ENCODE measurements around the gene SERPINF2.
"Not testable (repeated sequence)": the region's sequence is repeated elsewhere in the genome, so short reads cannot be mapped to it uniquely, and the experiment has no call there.

SERPINF2 gene

DNA sequence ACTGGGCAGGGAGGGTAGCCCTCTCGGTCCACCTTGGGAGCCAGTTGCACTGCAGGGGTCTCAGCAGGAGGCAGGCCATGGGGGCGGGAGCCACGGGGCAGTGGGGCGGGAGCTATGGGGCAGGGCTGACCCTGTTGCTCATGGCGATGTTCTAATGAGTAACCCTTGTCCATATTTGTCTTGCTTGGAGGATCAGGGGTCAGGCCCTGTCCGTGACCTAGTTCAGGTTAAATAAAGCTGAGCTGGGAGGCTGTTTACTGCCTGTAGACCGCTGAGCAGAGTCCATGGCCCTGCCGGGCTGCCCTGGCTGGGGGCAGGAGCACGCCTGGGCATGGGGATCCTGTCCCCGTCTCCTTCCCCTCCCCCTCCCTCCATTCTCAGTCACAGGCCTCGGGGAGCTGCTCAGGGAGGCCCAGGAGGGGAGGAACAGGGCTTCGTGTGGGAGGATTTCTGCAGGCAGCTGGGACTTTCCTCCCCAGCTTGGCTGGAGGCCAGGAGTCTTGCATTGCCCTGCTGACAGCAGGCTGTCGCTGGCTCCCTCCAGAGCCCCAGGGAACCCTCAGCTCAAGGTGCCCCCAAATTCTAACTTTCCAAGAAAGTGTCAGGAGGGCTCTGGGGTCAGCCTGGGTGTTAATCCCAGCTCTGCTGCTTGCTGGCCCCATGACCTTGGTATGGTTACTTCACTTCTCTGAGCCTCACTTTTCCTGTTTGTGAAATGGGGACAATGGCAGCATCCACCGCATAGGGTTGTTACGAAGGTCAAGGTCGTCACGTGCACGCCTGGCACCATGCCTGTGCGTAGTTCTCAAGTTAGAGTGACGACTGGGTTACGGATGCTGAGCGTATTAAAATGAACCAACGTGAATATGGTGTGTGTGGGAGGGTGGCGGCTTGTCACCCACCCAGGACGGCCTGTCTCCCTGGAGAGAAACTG, 6.1 kb upstream of the SERPINF2 start:
- DNase-seq = no peak

DNA sequence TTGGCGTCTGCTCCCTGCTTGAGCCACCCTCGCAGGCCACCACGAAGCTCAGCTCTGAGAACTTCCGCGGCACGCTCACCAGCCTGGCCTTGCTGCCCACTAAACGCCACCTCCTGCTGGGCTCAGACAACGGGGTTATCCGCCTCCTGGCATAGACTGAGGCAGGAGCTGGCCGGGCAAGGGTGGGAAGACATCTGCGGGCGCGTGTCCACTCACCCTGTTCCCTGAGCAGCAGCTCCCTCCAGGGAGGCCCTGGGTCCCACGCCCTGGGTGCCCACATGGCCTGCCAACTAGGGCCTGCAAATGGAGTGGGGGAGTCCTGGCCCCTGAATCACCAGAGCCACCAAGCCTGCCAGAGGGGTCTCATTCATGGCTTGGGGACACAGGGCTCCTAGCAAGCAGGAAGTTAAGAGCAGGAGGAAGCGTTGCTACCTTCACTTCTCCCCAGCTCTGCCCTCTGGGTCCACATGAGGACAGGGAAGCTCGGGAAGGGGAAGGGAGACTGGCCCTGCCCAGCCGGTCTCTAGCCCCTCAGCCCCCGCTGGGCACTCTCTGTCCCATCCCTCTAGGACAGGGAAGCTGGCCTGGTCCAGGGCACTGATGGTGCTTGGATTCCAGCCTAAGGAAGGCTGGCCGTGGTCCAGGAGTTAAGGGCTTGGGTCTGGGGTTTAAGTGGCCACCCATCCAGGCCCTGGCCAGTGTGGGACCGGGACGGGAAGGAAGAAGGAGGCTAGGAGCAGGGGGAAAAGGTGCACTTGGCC, 5.0 kb upstream of the SERPINF2 start:
- no peak for DNase-seq

DNA sequence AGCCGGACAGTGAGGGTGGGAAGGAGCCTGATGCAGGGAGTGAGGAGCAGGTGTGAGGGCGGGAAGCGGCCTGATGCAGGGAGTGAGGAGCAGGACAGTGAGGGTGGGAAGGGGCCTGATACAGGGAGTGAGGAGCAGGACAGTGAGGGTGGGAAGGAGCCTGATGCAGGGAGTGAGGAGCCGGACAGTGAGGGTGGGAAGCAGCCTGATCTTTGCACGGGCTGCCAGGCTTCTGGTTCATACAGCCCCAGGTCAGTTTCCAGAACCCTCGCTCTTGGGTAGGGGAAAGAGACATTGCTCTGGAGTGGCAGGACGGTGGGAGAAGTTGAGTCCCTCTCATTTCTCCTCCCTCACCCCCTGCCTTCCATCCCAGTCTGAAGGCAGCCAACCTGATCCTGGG, 772 bp upstream of the SERPINF2 start:
- DNase-seq = not testable (repeated sequence)

DNA sequence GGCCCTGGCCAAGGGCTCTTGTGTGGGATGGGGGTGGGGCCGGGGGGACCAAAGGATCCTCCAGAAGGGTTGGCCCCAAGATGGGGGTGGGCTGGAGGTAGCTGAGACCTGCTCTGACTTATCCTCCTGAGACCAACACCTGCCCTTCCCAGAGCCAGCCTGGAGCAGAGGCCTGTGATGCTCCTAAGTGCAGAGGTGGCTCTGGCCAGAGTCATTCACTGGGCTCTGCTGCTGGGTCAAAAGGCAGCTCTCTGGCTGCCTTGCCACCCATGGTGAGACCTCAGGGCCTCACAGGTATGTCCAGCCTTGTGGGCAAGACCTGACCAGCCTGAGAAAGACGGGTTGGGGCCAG, 393 bp downstream of the SERPINF2 start:
- no peak for DNase-seq

DNA sequence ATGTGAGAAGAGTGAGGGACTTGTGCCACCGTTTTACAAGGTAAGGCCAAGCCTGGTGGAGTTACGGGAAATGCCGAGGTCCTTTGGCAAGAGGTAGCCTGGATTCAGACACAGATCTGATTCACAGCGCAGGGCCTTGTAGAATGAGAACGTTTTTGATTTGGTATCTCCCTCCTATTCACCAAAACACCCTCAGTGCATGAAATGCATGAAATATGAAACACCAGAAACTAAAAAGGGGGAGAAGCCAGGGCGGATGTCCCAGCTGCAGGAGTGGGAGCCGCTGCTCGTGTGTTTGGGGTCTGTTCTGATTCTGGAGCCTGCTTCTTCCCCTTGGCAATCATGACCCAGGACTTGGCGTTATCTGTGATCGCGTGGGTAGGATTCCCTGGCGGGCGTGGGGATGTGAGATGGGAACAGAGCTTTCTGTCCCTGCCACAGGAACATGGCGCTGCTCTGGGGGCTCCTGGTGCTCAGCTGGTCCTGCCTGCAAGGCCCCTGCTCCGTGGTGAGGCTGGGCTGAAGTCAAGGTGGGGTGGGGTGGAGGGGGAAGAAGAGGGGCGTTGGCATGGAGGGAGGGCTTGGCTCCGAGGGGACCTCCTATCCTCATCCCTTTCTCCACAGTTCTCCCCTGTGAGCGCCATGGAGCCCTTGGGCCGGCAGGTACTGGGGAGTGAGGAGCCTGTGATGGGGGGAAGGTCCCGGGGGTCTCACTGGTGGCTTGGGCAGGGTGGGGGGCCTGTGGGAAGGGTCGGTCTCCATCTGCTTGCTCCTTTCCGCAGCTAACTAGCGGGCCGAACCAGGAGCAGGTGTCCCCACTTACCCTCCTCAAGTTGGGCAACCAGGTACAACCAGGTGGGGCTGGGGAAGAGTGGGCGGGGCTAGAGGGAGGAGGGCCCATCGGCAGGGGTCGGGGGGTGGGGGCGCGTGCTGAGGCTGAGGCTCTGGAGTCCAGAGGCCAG, 2.2 kb downstream of the SERPINF2 start:
- DNase-seq = no peak

DNA sequence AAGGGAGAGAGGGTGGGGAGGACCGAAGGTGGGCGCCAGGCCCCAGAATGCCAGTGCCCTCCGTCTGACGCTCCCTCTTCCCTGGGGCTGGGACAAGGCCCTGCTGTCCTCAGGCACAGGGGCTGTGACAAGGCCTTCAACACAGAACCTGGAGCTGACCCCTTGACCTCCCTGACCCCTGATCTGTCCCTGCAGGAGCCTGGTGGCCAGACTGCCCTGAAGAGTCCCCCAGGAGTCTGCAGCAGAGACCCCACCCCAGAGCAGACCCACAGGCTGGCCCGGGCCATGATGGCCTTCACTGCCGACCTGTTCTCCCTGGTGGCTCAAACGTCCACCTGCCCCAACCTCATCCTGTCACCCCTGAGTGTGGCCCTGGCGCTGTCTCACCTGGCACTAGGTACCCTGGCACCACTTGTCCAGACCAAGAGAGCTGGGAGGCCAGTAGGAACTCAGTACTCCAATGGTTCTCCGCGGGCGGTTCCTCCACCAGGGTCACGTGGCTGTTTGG, 2.9 kb downstream of the SERPINF2 start:
- DNase-seq = no peak

DNA sequence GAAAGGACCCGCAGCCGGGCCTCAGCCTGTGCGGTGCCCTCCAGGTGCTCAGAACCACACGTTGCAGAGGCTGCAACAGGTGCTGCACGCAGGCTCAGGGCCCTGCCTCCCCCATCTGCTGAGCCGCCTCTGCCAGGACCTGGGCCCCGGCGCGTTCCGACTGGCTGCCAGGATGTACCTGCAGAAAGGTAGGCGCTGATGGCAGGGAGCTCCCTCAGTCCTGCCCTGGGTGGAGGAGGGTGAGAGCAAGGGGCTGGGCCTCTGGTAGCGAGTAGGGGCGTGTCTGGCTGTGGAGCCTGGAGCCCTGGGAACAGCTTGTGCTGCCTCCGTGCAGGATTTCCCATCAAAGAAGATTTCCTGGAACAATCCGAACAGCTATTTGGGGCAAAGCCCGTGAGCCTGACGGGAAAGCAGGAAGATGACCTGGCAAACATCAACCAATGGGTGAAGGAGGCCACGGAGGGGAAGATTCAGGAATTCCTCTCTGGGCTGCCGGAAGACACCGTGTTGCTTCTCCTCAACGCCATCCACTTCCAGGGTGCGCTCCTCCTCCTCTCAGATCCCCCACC, 4.4 kb downstream of the SERPINF2 start:
- no peak for DNase-seq

DNA sequence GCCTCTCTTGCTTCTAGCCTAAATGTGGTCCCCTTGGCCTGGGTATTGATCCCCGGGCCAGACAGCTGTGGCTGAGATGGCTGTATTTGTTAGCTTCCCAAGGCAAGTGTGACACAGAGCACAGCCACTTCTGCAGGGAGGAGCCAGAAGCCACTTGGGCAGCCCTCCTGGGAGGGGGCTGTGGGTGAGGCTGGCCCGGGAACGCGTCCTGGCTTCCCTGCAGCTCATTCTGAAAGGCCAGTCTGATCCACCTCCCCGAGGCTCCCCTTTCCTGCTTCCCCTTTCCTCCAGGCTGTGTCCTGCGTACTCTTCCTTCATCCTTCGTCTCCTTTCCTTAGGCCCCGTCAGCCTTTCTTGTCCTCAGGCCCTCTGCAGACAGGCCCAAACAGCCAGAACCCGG, 8.0 kb downstream of the SERPINF2 start:
- DNase-seq = no peak

DNA sequence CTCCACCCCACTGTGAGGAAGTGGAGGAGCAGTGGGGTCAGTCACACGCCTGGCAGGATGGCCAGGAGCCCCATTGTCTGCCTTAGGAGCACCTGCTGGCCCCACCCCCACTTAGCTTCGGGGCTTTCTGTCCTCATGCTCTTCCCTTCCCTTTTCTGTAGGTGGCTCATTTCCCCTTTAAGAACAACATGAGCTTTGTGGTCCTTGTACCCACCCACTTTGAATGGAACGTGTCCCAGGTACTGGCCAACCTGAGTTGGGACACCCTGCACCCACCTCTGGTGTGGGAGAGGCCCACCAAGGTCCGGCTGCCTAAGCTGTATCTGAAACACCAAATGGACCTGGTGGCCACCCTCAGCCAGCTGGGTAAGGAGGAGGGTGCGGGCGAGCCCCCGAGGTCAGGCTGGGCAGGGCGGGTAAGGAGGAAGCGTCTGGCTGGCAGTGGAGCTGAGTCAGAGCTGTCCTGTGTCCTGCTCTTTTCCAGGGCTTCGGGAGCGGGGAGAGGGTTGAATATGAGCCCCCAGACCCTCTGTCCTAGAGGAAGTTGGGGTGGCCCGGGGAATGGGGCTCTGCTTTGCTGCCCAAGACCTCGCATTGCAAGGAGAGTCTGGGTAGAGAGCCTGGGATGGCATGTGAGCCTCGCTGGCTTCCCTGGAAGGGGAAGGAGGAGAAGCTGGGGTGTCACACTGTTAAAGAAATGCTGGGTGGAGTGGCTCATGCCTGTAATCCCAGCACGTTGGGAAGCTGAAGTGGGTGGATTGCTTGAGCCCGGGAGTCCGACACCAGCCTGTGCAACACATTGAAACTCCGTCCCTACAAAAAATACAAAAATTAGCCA, 10.0 kb downstream of the SERPINF2 start:
- no peak for DNase-seq

DNA sequence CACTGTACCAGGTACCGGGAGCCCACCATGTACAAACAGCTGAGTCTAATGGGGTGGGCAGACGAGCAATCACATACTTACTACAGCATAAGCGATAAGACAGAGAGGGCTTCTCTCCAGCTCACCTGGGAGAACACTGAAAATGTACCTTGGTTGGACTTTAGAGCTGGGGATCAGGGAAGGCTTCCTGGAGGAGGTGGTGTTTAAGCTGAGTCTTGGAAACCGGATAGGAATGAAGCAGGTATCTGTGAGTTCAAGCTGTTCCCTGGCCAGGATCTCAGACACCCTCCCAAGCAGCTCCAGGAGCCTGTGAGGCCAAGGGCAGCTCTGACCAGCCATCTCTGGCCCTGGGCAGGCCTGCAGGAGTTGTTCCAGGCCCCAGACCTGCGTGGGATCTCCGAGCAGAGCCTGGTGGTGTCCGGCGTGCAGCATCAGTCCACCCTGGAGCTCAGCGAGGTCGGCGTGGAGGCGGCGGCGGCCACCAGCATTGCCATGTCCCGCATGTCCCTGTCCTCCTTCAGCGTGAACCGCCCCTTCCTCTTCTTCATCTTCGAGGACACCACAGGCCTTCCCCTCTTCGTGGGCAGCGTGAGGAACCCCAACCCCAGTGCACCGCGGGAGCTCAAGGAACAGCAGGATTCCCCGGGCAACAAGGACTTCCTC, 11.2 kb downstream of the SERPINF2 start:
- DNase-seq = no peak

DNA sequence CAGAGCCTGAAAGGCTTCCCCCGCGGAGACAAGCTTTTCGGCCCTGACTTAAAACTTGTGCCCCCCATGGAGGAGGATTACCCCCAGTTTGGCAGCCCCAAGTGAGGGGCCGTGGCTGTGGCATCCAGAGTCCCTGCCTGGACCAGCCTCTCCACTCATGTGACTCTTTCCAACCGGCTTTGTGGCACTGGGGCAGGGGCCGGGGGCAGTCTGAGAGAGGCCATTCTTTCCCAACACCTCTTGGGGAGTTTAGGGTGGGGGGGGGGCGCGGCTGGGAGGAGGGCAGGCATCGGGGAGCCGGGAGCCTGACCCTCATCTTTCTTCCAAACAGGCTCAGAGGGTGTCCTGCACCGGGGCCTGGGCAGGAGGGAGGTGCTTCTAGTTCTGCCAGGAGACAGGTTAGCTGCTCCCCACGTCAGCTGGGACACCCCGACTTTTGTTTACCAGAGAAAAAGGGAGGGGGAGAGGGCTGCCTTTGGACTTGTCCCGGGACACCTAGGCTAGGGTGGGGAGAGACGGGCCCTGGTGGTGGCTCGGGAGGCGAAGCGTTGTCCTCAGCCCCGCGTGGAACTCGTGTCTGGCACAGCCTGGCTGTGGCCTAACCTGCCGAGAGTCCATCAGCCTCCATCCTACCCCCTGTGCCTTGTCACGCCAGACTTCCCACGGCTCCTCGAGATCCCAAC, 11.9 kb downstream of the SERPINF2 start:
- DNase-seq = no peak

DNA sequence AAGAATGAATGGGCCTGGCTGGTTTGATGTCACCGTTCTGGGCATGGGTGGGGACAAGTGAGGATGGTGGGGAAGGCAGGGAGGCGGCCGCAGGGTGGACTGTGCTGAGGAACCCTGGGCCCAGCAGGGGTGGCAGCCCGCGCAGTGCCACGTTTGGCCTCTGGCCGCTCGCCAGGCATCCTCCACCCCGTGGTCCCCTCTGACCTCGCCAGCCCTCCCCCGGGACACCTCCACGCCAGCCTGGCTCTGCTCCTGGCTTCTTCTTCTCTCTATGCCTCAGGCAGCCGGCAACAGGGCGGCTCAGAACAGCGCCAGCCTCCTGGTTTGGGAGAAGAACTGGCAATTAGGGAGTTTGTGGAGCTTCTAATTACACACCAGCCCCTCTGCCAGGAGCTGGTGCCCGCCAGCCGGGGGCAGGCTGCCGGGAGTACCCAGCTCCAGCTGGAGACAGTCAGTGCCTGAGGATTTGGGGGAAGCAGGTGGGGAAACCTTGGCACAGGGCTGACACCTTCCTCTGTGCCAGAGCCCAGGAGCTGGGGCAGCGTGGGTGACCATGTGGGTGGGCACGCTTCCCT, 12.7 kb downstream of the SERPINF2 start:
- peak; percentile 49 for DNase-seq

DNA sequence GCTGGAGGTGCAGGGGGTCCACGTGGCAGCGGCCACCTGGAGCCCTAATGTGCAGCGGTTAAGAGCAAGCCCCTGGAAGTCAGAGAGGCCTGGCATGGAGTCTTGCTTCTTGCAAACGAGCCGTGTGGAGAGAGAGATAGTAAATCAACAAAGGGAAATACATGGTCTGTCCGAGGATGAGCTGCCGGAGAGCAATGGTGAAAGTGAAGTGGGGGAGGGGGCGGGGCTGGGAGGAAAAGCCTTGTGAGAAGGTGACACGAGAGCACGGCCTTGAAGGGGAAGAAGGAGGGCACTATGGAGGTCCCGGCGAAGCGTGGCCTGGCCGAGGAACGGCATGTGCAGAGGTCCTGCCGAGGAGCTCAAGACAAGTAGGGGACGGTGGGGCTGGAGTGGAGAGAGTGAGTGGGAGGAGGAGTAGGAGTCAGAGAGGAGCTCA, 13.2 kb downstream of the SERPINF2 start:
- no peak for DNase-seq

DNA sequence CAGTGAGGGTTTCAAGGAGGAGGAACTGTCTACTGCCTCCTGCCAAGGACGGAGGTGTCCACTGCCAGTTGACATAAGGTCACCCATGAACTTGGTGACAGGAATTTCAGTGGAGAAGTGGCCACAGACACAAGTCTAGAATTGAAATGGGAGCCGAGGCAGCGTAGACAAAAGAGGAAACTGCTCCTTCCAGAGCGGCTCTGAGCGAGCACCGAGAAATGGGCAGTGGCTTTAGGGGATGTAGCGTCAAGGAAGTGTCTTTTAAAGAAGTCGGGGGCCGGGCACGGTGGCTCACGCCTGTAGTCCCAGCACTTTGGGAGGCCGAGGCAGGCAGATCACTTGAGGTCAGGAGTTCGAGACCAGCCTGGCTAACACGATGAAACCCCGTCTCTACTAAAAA, 16.1 kb downstream of the SERPINF2 start:
- no peak for DNase-seq

DNA sequence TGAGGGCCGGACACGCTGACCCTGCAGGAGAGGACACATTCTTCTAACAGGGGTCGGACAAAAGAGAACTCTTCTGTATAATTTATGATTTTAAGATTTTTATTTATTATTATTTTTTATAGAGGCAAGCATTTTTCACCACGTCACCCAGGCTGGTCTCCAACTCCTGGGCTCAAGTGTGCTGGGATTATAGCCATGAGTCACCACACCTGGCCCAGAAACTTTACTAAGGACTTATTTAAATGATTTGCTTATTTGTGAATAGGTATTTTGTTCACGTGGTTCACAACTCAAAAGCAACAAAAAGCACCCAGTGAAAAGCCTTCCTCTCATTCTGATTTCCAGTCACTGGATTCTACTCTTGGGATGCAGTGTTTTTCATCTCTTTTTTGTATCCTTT, 16.9 kb downstream of the SERPINF2 start:
- DNase-seq = no peak

DNA sequence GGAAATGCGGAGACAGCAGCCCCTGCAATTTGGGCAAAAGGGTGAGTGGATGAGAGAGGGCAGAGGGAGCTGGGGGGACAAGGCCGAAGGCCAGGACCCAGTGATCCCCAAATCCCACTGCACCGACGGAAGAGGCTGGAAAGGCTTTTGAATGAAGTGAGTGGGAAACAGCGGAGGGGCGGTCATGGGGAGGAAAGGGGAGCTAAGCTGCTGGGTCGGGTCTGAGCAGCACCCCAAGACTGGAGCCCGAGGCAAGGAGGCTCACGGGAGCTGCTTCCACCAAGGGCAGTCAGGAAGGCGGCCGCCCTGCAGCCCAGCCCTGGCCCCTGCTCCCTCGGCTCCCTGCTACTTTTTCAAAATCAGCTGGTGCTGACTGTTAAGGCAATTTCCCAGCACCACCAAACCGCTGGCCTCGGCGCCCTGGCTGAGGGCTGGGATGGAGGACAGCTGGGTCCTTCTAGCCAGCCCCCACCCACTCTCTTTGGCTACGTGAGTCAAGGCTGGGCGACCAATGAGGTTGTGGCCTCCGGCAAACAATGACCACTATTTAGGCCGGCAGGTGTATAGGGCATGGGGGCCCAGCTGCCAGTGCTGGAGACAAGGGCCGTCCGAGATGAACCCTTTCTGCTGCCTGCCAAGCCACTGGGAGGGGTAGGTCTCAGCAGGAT, 19.7 kb downstream of the SERPINF2 start:
- no peak for DNase-seq

DNA sequence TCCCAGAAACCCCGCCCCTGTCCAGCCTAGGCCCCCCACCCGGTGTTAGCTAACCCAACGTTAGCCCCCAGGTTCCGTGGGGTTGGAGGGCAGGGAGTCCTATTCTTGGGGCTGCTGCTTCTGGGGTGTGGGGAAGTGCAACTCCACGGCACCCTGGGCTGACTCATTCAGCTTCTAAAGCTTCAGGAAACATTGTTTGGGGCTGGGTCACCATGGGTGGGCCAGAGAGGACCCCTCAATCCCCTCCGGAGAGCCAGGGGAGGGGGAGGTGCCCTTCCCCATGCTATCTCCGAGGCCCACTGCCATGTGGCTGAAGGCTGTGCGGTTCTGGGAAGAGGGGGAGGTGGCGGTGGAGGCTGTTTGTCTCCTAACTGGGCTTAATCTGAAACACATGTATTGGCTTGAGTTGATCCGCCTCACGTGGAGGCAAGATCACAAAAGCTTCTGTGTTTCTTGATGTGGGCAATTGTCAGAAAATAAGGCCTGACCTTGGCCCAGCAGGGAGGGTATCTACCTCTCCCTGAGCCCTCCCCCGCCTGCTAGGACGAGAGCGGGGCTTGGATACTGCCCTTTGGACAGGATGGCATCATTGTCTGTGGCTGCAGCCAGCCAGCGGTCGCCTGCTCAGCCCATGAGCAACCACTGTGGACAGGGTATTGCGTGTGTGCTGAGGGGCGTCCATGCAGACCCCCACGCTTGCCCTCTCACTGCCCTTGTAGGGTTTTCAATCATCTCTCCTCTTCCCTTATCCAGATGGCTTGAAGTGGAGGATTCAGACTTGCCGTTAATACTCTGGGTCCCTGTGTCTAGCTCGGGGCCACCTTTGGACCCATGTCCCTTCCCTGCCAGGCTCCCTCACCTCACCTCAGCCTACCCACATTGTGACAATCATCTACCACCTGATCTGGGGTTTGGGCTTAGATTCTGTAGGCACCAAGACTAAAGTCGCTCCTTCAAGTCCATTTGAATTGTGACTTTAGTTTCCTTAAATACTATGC, 20.5 kb downstream of the SERPINF2 start:
- DNase-seq = no peak

DNA sequence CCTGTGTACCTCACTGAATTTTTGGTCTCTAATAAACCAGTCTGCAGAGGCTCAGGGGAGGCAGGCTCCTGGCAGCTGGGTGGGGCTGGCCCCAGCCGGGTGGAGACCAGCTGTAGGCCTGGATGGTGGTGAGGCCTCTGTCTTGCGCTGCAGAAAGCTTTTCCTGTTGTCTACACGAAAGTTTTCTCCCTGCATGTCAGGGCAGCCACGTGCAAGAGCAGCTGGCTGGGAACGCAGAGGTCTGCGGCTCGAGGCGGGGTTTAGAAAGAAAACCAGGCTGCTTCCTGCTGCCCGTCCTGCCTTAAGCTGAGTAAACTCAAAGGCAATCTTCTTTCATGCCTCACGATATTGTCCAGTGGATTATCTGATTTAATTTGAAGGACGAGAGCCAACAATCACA, 21.6 kb downstream of the SERPINF2 start:
- no peak for DNase-seq
